ENCODE results near the gene DTX1.

DTX1 gene
- total RNA-seq = 0.10 to 3.6 (median 0.66) reads per million in 17 experiments

- peak in 3 of 4 experiments; percentile 12 to 55 (median 24) for DNase-seq
Measured at GRCh38 chr12:113056631-113057488, at the start of gene DTX1. Gene DTX1, plus strand, starts transcription at chr12:113056730. Its CDS starts 1,463 bp downstream, at chr12:113058193.

GRCh38 chr12:113007166-113007565, 49.4 kb upstream of the DTX1 start:
- no peak for DNase-seq

- DNase-seq = no peak
Measured at GRCh38 chr12:113010701-113011100, 45.8 kb upstream of the DTX1 start.

- no peak for DNase-seq
Measured at GRCh38 chr12:113014565-113014964, 42.0 kb upstream of the DTX1 start.

GRCh38 chr12:113016796-113017195, 39.7 kb upstream of the DTX1 start:
- no peak for DNase-seq

- no peak for DNase-seq
Measured at GRCh38 chr12:113019025-113019424, 37.5 kb upstream of the DTX1 start.

- no peak for DNase-seq
Measured at GRCh38 chr12:113021500-113021899, 35.0 kb upstream of the DTX1 start.

GRCh38 chr12:113022563-113023297, 33.8 kb upstream of the DTX1 start:
- DNase-seq = no peak

- DNase-seq = peak in 3 of 4 experiments; percentile 42 to 50 (median 43)
Measured at GRCh38 chr12:113027726-113028125, 28.8 kb upstream of the DTX1 start.

- peak; percentile 37 to 77 (median 62) for DNase-seq
Measured at GRCh38 chr12:113030875-113031525, 25.5 kb upstream of the DTX1 start.

GRCh38 chr12:113039911-113040445, 16.6 kb upstream of the DTX1 start:
- DNase-seq = no peak

- DNase-seq = peak; percentile 95 to 99 (median 96)
Measured at GRCh38 chr12:113040722-113041171, 15.8 kb upstream of the DTX1 start.

GRCh38 chr12:113041560-113041959, 15.0 kb upstream of the DTX1 start:
- no peak for DNase-seq

GRCh38 chr12:113043240-113043639, 13.3 kb upstream of the DTX1 start:
- DNase-seq = no peak

- DNase-seq = no peak
Measured at GRCh38 chr12:113044516-113044915, 12.0 kb upstream of the DTX1 start.

GRCh38 chr12:113048716-113049127, 7.8 kb upstream of the DTX1 start:
- DNase-seq = peak; percentile 82 to 90 (median 86)

GRCh38 chr12:113049976-113050742, 6.4 kb upstream of the DTX1 start:
- DNase-seq = peak in 3 of 4 experiments; percentile 36 to 75 (median 59)

- no peak for DNase-seq
Measured at GRCh38 chr12:113050795-113051194, 5.7 kb upstream of the DTX1 start.

- DNase-seq = no peak
Measured at GRCh38 chr12:113051759-113052158, 4.8 kb upstream of the DTX1 start.

GRCh38 chr12:113052326-113052725, 4.2 kb upstream of the DTX1 start:
- no peak for DNase-seq

- no peak for DNase-seq
Measured at GRCh38 chr12:113054948-113055486, 1.5 kb upstream of the DTX1 start.
